ENCODE results near the gene DGCR2.
"Not testable (repeated sequence)": the region's sequence is repeated elsewhere in the genome, so short reads cannot be mapped to it uniquely, and the experiment has no call there.

Gene DGCR2

DNA sequence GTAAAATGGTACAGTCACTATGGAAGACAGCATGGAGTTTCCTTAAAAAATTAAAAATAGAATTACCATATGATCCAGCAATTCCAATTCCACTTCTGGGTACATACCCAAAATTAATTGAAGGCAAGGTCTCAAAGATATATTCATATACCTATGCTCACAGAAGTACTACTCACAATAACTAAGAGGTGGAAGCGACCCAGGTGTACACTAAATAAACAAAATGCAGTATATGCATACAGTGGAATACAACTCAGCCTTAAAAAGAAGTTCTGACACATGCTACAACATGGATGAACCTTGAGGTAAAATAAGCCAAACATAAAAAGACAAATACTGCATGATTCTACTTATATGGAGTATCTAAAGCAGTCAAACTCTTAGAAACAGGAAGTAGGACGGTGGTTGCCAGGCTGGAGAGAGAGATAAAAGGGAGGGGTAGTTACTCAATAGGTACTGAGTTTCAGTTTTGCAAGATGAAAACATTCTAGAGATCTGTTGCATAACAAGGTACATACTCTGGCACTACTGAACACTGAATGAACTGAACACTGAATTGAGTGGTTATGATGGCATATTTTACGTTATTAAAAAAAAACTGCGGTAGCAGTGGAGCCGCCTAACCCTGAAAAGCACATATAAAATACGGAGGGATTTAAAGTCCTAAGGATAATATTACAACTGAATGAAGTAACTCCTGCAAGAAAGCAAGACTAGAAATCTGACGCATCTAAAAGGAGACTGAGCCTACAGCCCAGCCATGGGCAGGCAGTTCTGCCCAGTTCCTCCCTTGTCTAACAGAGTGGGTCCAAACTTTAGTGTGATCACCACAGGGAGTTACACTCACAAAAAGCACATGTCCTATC lies 12.8 kb downstream of the DGCR2 start:
- peak in 2 of 3 donors; percentile 14 to 21 for DNase-seq (ENCODE audit: low read depth in 2 of 3, low spot score in 1 of 3)

GRCh38 chr22:19108807-19109197 lies 13.4 kb downstream of the DGCR2 start:
- DNase-seq (ENCODE audit: low read depth in 2 of 3, low spot score in 1 of 3) = no peak

DNA sequence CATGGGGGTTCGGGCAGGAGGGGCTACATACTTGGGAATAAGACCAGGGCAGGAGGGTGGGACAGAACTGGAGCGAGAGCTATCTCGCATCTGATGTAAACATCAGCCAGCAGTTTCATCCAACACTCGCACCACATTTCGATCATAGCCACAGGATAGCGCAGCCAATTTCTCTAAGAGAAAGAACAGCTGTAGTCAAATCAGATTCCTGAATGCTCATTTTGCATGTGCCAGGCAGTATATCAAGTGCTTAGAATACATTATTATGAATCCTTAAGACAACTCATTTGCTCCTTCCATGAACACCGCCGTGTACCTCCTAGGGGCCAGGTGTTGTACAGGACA lies 14.5 kb downstream of the DGCR2 start:
- no peak for DNase-seq (ENCODE audit: low read depth in 2 of 3, low spot score in 1 of 3)

DNA sequence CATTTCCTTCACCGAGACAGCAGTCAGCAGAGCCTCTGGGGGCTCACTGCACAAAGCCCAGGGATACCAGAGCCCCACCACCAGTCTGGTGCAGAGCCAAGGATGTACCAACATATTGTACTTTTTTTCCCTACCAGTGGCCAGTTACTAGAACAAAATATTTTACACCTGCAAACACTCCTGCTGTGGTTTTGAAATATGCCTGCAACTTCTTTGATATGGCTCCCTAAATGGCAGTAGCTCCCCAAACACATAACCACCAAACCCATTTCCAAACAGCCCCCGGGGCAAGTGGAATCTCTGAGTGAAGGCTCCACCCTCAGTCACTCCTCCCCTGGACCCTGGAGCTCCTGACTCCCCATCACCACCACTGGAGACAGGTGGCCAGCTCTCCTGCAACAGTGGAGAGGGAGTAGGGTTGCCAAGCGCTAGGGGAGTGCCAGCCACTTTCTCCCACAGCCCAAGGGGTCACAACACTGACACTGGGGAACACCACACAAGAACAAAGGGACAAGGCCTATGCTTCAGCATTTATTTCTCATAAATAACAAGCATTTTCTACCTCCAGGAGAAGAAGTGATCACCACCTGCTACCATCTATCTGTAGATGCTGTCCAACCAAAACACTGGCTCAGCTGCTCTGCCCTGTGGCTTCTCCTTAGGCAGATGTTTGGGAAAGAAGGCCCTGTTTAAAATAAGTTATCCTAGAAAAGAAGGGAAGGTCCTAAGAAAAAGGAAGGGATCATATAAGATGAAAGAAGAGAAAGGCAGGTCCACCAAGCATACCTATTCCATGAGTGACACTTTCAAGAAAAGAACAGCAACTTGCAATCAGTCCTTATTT lies 15.1 kb downstream of the DGCR2 start:
- DNase-seq (ENCODE audit: low read depth in 2 of 3, low spot score in 1 of 3) = no peak

- DNase-seq (ENCODE audit: low read depth in 2 of 3, low spot score in 1 of 3) = peak in 2 of 3 donors; percentile 10 to 11
These were observed 16.1 kb downstream of the DGCR2 start for GRCh38 chr22:19105867-19106802.

- DNase-seq (ENCODE audit: low read depth in 2 of 3, low spot score in 1 of 3) = no peak
These were observed 16.8 kb downstream of the DGCR2 start for GRCh38 chr22:19105456-19105855.

GRCh38 chr22:19103880-19104821 lies 18.1 kb downstream of the DGCR2 start:
- no peak for DNase-seq (ENCODE audit: low read depth in 2 of 3, low spot score in 1 of 3)

DNA sequence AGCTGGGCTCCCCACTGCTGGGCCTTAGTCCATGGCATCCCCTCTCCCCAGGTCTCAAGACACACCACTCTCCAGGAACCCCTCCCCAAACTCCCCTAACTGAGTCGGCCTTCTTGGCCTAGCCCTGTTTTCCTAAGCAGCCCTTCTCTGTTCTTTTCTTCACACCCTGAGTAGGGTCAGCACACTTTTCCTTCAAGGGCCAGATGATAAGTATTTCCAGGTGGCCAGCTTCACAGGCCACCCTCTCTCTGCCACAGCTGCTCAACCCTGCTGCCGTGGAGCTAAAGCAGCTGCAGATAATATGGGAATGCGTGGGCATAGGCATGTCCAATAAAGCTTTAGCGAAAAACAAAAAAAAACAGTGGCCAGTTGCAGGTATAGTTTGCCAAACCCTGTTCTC lies 24.1 kb downstream of the DGCR2 start:
- no peak for DNase-seq (ENCODE audit: low read depth in 2 of 3, low spot score in 1 of 3)

- DNase-seq (ENCODE audit: low read depth in 2 of 3, low spot score in 1 of 3) = no peak
These were observed 24.7 kb downstream of the DGCR2 start for GRCh38 chr22:19097518-19097917.

- DNase-seq (ENCODE audit: low read depth in 2 of 3, low spot score in 1 of 3) = no peak
These were observed 25.7 kb downstream of the DGCR2 start for GRCh38 chr22:19096555-19096954.

DNA sequence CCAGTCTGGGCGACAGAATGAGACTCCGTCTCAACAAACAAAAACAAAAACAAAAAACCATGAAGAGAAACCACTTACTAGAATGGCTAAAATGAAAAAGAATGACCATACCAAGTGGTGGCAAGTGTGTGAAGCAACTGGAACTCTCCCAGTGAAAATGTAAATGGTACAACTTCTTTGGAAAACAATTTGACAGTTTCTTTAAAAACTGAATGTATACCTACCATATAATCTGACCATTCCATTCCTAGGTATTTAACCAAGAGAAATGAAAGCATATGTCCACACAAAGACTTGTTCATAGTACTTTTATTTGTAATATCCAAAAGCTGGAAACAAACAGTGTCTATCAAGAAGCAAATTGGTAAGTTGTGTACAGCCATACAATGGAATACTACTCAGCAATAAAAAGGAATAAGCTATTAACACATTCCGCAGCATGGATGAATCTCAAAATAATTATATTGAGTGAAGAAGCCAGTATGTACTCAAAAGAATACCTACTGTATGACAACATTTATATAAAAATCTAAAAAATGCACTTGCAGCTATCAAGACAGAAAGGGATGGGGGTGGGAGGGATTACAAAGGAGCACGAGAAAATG lies 27.7 kb downstream of the DGCR2 start:
- no peak for DNase-seq (ENCODE audit: low read depth in 2 of 3, low spot score in 1 of 3)

- DNase-seq (ENCODE audit: low read depth in 2 of 3, low spot score in 1 of 3) = no peak
These were observed 29.5 kb downstream of the DGCR2 start for GRCh38 chr22:19092725-19093124.

GRCh38 chr22:19090586-19091127 lies 31.6 kb downstream of the DGCR2 start:
- DNase-seq (ENCODE audit: low read depth in 2 of 3, low spot score in 1 of 3) = no peak

DNA sequence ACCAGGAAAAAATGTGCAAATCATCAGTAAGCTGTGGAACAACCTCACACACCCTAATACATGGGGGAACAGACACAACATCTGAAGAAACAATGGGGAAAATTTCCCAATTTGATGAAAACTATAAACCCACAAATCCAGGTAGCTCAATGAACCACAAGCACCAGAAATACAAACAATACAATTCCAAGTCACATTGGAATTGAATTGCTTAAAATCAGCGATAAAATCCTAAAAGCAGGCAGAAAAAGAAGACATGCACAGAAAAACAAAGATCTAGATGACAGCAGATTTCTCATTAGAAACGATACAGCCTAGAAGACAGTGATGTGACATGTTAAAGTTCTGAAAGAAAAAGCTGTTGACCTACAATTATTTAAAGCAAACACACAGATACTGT lies 32.0 kb downstream of the DGCR2 start:
- DNase-seq (ENCODE audit: low read depth in 2 of 3, low spot score in 1 of 3) = no peak

DNA sequence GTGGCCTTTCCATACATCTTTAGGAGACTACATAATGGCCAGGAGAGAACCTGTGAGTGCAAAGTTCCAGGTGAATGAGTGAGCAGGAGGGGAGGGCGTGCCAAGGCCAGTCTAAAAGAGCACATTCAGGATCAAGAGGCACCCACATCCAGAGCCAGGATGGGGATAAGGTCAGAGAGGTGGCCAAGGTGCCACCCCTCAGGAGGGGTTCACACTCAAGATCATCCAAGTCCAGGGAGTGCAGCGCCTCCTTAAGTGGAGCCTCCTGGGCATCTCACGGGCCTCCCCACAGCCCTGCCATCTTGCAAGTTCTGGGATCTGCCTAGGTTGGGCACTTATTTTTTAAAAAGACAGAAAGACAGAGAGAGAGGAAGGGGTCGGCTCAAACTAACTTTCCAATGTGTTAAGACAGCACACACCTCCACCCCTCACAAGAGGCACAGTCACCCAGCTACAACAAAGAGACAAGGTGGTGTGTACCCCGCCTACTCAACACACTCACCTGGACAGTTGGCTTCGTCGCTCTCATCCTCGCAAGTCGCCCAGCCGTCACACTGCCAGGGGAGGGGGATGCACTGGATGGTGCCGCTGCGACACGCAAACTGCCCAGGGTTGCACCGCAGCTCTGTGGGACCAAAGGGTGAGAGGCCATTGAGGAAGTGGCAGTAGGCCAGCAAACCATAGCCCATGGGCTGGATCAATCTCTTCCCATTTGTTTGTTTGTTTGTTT lies 33.2 kb downstream of the DGCR2 start:
- DNase-seq (ENCODE audit: low read depth in 2 of 3, low spot score in 1 of 3) = no peak

DNA sequence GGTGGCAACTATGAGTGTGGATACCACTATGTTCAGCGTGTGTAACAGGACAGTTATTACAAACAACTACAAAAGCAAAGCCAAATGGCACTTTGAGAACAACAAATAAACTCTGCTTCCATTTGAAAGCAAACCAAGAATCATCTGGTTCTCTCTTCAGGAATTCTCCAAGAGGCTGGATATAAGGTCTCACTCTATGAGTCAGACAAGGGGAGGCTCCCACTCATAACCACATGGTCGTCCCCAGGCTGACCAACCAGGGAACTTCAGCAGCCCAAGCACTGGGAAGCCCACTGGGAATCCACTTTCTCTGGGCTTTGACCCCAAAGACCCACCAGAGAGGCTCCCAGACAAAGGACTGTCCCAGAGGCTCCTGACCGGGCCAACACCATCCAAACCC lies 35.3 kb downstream of the DGCR2 start:
- no peak for DNase-seq (ENCODE audit: low read depth in 2 of 3, low spot score in 1 of 3)

GRCh38 chr22:19086417-19086816 lies 35.8 kb downstream of the DGCR2 start:
- DNase-seq (ENCODE audit: low read depth in 2 of 3, low spot score in 1 of 3) = no peak

DNA sequence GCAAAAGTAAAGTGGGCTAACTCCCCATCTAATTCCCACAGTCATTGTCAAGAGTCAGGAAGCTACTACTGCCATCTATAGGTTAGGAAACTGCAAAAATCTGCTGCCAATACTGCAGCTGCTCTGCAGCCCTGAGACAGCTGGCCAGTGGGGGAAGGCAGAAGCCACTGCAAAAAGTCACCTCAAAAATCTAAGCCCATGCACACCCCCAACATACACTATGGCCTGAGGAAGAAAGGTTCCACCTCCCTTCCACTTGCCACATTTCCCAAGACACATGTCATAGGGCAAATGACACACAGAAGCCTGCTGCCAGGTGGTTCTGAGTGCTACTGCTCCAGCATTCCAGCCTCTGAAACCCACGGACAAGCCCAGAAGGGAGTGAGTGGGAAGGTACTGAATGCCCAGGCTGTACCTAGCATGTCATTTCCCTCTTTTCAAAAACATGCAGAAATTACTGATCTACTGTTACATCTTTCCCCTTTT lies 36.9 kb downstream of the DGCR2 start:
- DNase-seq (ENCODE audit: low read depth in 2 of 3, low spot score in 1 of 3) = no peak

DNA sequence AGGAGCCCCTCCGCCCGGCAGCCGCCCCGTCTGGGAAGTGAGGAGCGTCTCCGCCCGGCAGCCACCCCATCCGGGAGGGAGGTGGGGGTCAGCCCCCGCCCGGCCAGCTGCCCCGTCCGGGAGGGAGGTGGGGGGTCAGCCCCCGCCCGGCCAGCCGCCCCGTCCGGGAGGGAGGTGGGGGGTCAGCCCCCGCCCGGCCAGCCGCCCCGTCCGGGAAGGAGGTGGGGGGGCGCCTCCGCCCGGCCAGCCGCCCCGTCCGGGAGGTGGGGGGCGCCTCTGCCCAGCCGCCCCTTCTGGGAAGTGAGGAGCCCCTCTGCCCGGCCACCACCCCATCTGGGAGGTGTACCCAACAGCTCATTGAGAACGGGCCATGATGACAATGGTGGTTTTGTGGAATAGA lies 37.6 kb downstream of the DGCR2 start:
- not testable (repeated sequence) for DNase-seq (ENCODE audit: low read depth in 2 of 3, low spot score in 1 of 3)
